ENCODE data around the gene VSTM4.

The VSTM4 gene

GRCh38 chr10:49047128-49047639, 68.1 kb downstream of the VSTM4 start:
- in situ Hi-C loops (cut with MboI; ENCODE audit: low pct_unique_long_range_greater_than_20kb, low sequenced_read_pairs, unreplicated experiment): no loop called here
- no peak for DNase-seq (ENCODE audit: low spot score)
- no peak for TF ChIP-seq CTCF (IDR thresholded peaks at IDR 0.05; ENCODE audit: extremely low read depth, insufficient read depth, missing control alignments)

- in situ Hi-C loops (cut with MboI; ENCODE audit: low pct_unique_long_range_greater_than_20kb, low sequenced_read_pairs, unreplicated experiment): no loop called here
- no peak for DNase-seq (ENCODE audit: low spot score)
- TF ChIP-seq CTCF (IDR thresholded peaks at IDR 0.05; ENCODE audit: extremely low read depth, insufficient read depth, missing control alignments): no peak
Observed at GRCh38 chr10:49044293-49045193, 70.8 kb downstream of the VSTM4 start.

- no peak for TF ChIP-seq CTCF (IDR thresholded peaks at IDR 0.05; ENCODE audit: extremely low read depth, insufficient read depth, missing control alignments)
- in situ Hi-C loops (cut with MboI; ENCODE audit: low pct_unique_long_range_greater_than_20kb, low sequenced_read_pairs, unreplicated experiment): no loop called here
- DNase-seq (ENCODE audit: low spot score): no peak
Observed at GRCh38 chr10:49040601-49041000, 74.7 kb downstream of the VSTM4 start.

- in situ Hi-C loops (cut with MboI; ENCODE audit: low pct_unique_long_range_greater_than_20kb, low sequenced_read_pairs, unreplicated experiment): no loop called here
- DNase-seq (ENCODE audit: low spot score): no peak
Observed at GRCh38 chr10:49039409-49039808, 75.9 kb downstream of the VSTM4 start.

GRCh38 chr10:49038711-49039110, 76.6 kb downstream of the VSTM4 start:
- no peak for TF ChIP-seq CTCF (IDR thresholded peaks at IDR 0.05; ENCODE audit: extremely low read depth, insufficient read depth, missing control alignments)
- DNase-seq (ENCODE audit: low spot score): no peak
- in situ Hi-C loops (cut with MboI; ENCODE audit: low pct_unique_long_range_greater_than_20kb, low sequenced_read_pairs, unreplicated experiment): no loop called here

More at GRCh38 chr10:49039409-49039808, 75.9 kb downstream of the VSTM4 start:
- no peak for TF ChIP-seq CTCF (IDR thresholded peaks at IDR 0.05; ENCODE audit: extremely low read depth, insufficient read depth, missing control alignments)

- no peak for TF ChIP-seq CTCF (IDR thresholded peaks at IDR 0.05; ENCODE audit: extremely low read depth, insufficient read depth, missing control alignments)
- DNase-seq (ENCODE audit: low spot score): no peak
- in situ Hi-C loops (cut with MboI; ENCODE audit: low pct_unique_long_range_greater_than_20kb, low sequenced_read_pairs, unreplicated experiment): no loop called here
Observed at GRCh38 chr10:49037187-49037586, 78.1 kb downstream of the VSTM4 start.

Data from GM13977 (cell line).